ENCODE data around the gene DLG2.

The DLG2 gene

DNA sequence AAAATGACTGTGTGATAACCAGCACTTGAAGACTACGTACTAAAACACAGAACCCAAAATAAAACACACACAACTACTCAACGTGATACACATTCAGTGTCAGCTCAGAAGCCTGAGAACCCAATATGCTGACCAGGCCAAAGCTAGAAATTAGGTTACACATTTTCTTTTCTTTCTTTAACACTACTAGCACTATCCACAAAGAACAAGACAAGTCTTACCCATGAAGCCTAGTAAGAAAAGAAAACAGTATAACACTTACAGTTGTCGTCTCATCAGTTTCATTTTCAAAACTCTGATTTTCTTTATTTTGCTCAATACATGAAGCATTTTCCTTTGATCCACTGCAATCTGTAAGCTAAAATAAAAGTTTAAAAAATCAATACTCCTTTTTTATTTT is 472.9 kb downstream of the DLG2 start:
- no peak overlapping the region for H3K27ac ChIP-seq
- TF ChIP-seq ZFX (IDR thresholded peaks at IDR 0.05; ENCODE audit: borderline replicate concordance), result no peak
- TF ChIP-seq, protein P1, sequence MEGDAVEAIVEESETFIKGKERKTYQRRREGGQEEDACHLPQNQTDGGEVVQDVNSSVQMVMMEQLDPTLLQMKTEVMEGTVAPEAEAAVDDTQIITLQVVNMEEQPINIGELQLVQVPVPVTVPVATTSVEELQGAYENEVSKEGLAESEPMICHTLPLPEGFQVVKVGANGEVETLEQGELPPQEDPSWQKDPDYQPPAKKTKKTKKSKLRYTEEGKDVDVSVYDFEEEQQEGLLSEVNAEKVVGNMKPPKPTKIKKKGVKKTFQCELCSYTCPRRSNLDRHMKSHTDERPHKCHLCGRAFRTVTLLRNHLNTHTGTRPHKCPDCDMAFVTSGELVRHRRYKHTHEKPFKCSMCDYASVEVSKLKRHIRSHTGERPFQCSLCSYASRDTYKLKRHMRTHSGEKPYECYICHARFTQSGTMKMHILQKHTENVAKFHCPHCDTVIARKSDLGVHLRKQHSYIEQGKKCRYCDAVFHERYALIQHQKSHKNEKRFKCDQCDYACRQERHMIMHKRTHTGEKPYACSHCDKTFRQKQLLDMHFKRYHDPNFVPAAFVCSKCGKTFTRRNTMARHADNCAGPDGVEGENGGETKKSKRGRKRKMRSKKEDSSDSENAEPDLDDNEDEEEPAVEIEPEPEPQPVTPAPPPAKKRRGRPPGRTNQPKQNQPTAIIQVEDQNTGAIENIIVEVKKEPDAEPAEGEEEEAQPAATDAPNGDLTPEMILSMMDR (IDR thresholded peaks at IDR 0.05), result no peak

DNA sequence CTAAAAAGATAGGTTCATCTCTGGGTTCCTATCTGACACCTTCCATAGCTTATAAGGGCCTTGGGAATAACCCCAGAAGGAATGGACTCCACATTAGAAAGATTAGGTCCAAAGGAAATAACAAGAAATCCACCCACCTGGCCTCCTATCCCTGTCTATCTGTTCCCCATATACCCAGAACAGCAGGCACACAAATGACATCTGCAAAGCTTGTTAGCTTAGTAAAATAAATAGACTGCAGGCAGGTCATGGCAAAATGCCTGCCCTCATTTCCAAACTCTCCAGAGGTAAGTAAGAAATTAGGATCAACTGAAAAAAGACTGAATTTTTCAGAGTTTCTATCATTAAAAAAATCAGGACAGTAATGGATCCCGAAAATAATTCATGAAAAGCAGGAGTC is 489.5 kb downstream of the DLG2 start:
- TF ChIP-seq, protein P1 (IDR thresholded peaks at IDR 0.05), result no peak
- TF ChIP-seq ZFX (IDR thresholded peaks at IDR 0.05; ENCODE audit: borderline replicate concordance), result no peak
- peak overlapping the region; percentile 87 for H3K27ac ChIP-seq

DNA sequence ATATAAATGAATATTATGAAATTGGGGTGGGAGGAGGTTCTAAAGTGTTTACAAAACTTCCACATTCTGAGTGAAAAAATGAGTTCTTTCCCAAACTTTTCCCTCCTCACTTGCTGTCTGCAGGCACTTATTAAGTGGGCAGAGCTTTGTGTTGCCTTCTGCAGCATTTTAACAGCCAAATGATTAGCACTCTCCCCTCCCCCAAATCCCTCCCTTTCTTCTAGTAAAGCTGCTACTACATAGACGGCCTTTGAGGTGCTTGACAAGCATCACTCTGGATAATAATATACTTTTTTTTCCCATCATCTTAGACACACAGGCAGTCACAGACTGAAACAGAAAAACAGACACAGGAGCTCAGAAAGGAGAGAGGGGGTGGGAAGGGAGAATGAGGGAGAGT is 493.5 kb downstream of the DLG2 start:
- no peak overlapping the region for H3K27ac ChIP-seq
- TF ChIP-seq ZFX (IDR thresholded peaks at IDR 0.05; ENCODE audit: borderline replicate concordance), result no peak
- TF ChIP-seq, protein P1 (IDR thresholded peaks at IDR 0.05), result no peak

DNA sequence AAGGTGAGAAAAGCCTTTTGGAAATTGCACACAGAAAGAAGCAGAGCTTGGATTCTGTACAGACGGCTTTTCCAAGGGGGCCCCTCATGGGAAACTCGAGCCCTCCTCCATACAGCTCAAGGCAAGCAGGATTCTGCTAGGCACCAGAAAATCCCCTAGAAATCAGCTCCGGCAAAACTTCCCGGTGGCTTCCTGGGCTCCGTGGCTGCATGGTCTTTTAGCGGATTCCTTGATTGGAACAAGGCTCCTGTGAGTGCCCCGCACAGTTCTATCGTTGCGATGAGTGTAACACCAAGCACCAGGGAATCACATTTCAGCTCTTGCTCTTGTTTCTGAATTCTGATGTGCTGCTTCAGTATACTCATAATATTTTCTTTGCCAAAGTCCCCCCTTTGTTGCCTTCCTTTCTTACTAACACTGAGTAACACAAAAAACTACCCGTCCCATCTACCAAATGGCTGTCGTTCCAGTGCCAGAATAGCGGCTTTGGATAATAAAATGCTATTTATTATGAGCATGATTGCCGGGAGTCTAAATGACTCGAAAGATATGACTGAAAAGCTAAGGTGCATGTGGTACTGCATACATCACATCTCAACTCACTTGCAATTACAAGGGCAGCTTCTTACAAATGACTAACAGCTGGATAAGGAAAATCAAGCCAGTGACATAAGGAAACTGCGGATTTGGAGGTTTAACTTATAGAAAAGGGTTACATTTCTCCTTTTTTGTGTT is 494.1 kb downstream of the DLG2 start:
- TF ChIP-seq ZFX (IDR thresholded peaks at IDR 0.05; ENCODE audit: borderline replicate concordance), result no peak
- TF ChIP-seq, protein P1 (IDR thresholded peaks at IDR 0.05), result no peak
- H3K27ac ChIP-seq, result no peak overlapping the region

DNA sequence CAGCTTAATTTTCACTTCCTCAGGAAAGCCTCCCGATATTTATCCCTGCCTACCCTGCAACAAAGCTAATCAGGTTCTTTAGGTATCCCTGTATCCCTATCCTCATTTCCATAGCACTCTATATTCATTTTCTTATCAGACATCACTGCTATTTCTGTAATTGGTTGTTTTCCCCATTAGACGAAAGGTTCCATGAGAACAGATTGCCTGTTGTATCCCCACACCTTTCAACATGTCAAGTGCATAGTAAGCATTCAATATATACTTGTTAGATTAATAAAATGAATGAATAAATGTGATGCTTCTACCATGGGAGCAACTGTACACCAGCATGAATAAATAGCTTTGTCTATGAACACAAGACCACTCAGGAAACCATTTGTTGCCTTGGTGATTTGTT is 499.8 kb downstream of the DLG2 start:
- TF ChIP-seq, protein P1 (IDR thresholded peaks at IDR 0.05), result no peak
- TF ChIP-seq ZFX (IDR thresholded peaks at IDR 0.05; ENCODE audit: borderline replicate concordance), result no peak
- H3K27ac ChIP-seq, result no peak overlapping the region

DNA sequence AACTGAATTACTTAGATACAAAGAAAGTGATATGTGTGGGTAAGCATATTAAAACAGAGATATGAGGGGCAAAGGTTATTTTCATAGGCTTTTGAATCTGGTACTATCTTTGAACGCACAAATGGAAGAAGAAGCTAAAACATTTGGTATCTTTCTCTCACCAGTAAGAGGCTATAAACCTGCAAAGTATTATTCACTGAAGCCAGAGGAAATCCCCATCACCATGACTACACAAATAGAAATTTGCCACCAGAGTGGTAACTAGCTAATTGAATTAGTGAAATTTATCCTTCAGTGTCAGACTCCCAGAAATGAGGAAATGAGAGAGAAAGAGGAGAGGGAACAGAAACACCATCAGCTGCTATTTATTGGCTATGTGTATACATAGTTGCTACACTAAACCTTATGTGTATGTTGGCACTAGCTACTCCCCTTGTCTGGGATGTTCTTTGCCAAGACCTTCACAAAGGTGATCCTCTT is 503.4 kb downstream of the DLG2 start:
- no peak for TF ChIP-seq ZFX (IDR thresholded peaks at IDR 0.05; ENCODE audit: borderline replicate concordance)
- TF ChIP-seq, protein P1 (IDR thresholded peaks at IDR 0.05), result no peak
- peak overlapping the region; percentile 44 for H3K27ac ChIP-seq

DNA sequence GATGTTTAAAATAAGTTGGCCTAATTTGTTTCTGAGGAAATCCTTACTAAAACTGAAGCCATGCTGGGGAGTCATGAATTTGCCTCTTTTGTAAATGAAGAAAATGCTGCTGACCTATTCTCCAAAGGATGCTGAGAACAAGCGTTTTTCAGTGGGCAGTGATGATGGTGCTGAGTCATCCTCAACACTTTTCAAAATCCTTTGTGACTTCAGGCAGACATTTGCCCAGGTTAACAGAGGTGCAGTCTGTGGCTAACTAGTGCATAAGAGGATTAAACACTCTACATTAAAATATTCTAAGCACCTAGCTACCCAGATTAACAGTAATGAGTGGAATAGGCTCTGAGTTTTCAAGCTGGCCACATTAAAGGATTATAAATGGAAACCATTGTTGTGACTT is 509.0 kb downstream of the DLG2 start:
- H3K27ac ChIP-seq, result no peak overlapping the region
- TF ChIP-seq, protein P1 (IDR thresholded peaks at IDR 0.05), result no peak
- TF ChIP-seq ZFX (IDR thresholded peaks at IDR 0.05; ENCODE audit: borderline replicate concordance), result no peak

All from 22Rv1 (cell line).